HepG2 (cell line): Measurements from ENCODE around the gene SPRR2G. TPM values are rescaled to one million over a fixed set of nuclear protein-coding genes. Genes with fewer than 3 reads are reported as not detected.

Experiments
- ATAC-seq: fragments of 200-7000 bp; cut with Tn5 transposase; 3 replicates; pipeline ENCODE4 v1.9.1; 2020; ENCODE audit warnings: mild to moderate bottlenecking, moderate library complexity
- BruUV-seq: library from RNA; stranded (reverse); fragments of 400-500 nt; replicated peaks from 2 replicates; lab custom pipeline; 2021; lab: Mats Ljungman, UMichigan
- CTCF ChIA-PET: fragments of 300-600 bp; formaldehyde crosslinking; extraction: SDS; loops from one replicate; lab custom pipeline; 2021; ENCODE audit warnings: low total read pairs, inconsistent platforms, low intra/inter-chr PET ratio; lab: Yijun Ruan, JAX
- POLR2A ChIA-PET: fragments of 350-600 bp; sonication (Branson Sonifier 250); formaldehyde crosslinking; loops from one replicate; lab custom pipeline; 2020; ENCODE audit warnings: antibody characterized with exemption, inconsistent platforms; lab: Yijun Ruan, JAX
- DNase-seq: peaks from one replicate; pipeline ENCODE4 v3.0.0-alpha.2; 2015; ENCODE audit warnings: low spot score
- FAIRE-seq: peaks from 3 replicates; lab custom pipeline; 2011; peaks lifted over from hg19 to GRCh38; lab: Jason Lieb, UNC
- H2AFZ ChIP-seq: one replicate; pipeline ENCODE4 v1.6.1; 2011; ENCODE audit warnings: low read length, inconsistent platforms
- H3K27ac ChIP-seq: fragments of 300-600 bp; 3 replicates; pipeline ENCODE4 v1.8.0; 2011; ENCODE audit warnings: mixed run types, mild to moderate bottlenecking, mixed read lengths, low read length, inconsistent platforms; ENCODE audit not compliant: insufficient read depth; ENCODE audit errors: extremely low read length
- H3K27me3 ChIP-seq, 2 experiments: fragments of 200-600 bp in 1 of 2; 2 replicates in 1 of 2; 3 replicates in 1 of 2; pipeline versions ENCODE4 v1.6.0 to v1.8.0; 2011; ENCODE audit warnings: low read length in 2 of 2, mild to moderate bottlenecking in 2 of 2, moderate library complexity in 2 of 2, inconsistent platforms in 1 of 2; ENCODE audit not compliant: insufficient read depth in 2 of 2, control insufficient read depth in 1 of 2
- H3K36me3 ChIP-seq, 2 experiments: fragments of 200-600 bp in 1 of 2; replicated peaks in 1 of 2; 2 replicates in 1 of 2; 3 replicates in 1 of 2; pipeline versions ENCODE4 v1.5.1 to v1.8.0; 2011; ENCODE audit warnings: low read length in 2 of 2, inconsistent platforms in 1 of 2; ENCODE audit not compliant: insufficient read depth in 2 of 2, control insufficient read depth in 1 of 2
- H3K4me1 ChIP-seq: 2 replicates; pipeline ENCODE4 v1.5.1; 2012; ENCODE audit warnings: low read length, inconsistent platforms; ENCODE audit not compliant: insufficient read depth
- H3K4me2 ChIP-seq: 2 replicates; pipeline ENCODE4 v1.6.0; 2011; ENCODE audit warnings: low read depth, low read length, inconsistent platforms
- H3K4me3 ChIP-seq, 3 experiments: fragments of 200-600 bp in 1 of 3; sonication (generic), shearing (Covaris generic) in 1 of 3; replicated peaks in 1 of 3; 2 replicates each; pipeline ENCODE4 v1.5.1; 2011 to 2016; ENCODE audit warnings: low read length in 3 of 3, inconsistent platforms in 2 of 3, low read depth in 2 of 3, mild to moderate bottlenecking in 2 of 3, control low read depth in 1 of 3, mixed read lengths in 1 of 3; ENCODE audit not compliant: insufficient read depth in 1 of 3
- H3K79me2 ChIP-seq: one replicate; pipeline ENCODE4 v1.6.1; 2011; ENCODE audit warnings: low read length, inconsistent platforms; ENCODE audit not compliant: insufficient read depth
- H3K9ac ChIP-seq: 2 replicates; pipeline ENCODE4 v1.6.0; 2011; ENCODE audit warnings: mild to moderate bottlenecking, low read depth, low read length, inconsistent platforms; ENCODE audit not compliant: insufficient read depth
- H3K9me3 ChIP-seq: 2 replicates; pipeline ENCODE4 v1.5.1; 2012; ENCODE audit warnings: mild to moderate bottlenecking, low read length
- H4K20me1 ChIP-seq: 2 replicates; pipeline ENCODE4 v1.6.0; 2011; ENCODE audit warnings: inconsistent platforms, mild to moderate bottlenecking, low read length, moderate library complexity; ENCODE audit not compliant: insufficient read depth
- ARHGAP35 ChIP-seq: sonication (generic); formaldehyde crosslinking; IDR thresholded peaks from 2 replicates; pipeline ENCODE4 v1.9.0; 2022; ENCODE audit warnings: mild to moderate bottlenecking, inconsistent platforms, moderate library complexity, missing genetic modification reagents, borderline replicate concordance
- ESRRA ChIP-seq: sonication (generic); formaldehyde crosslinking; IDR thresholded peaks from 2 replicates; pipeline ENCODE4 v1.5.1; 2020; ENCODE audit warnings: mild to moderate bottlenecking, low read depth, missing genetic modification reagents
- HNF1A ChIP-seq, 2 experiments: sonication (generic) in 1 of 2; formaldehyde crosslinking in 1 of 2; IDR thresholded peaks; 2 replicates each; pipeline versions ENCODE4 v1.4.0 to v1.6.1; 2016 to 2020; ENCODE audit warnings: borderline replicate concordance in 1 of 2, low read depth in 1 of 2, mild to moderate bottlenecking in 1 of 2, missing genetic modification reagents in 1 of 2
- NFYC ChIP-seq: IDR thresholded peaks from 2 replicates; pipeline ENCODE4 v1.6.1; 2016; ENCODE audit warnings: missing genetic modification reagents, missing compliant biosample characterization
- NR2F1 ChIP-seq, 2 experiments: fragments of 450-650 bp in 1 of 2; formaldehyde crosslinking in 1 of 2; IDR thresholded peaks; 2 replicates each; pipeline versions ENCODE4 v1.5.0 to v1.6.1; 2016 to 2020; ENCODE audit warnings: mild to moderate bottlenecking in 1 of 2, missing compliant biosample characterization in 1 of 2, missing genetic modification reagents in 1 of 2, moderate library complexity in 1 of 2
- NR2F2 ChIP-seq: IDR thresholded peaks from 2 replicates; pipeline ENCODE4 v1.6.1; 2012; ENCODE audit warnings: low read depth, inconsistent platforms, borderline replicate concordance
- NR3C1 ChIP-seq: sonication (generic); formaldehyde crosslinking; IDR thresholded peaks from 2 replicates; pipeline ENCODE4 v1.4.0; 2020; ENCODE audit warnings: missing genetic modification reagents
- PRDM10 ChIP-seq: sonication (generic); formaldehyde crosslinking; IDR thresholded peaks from 2 replicates; pipeline ENCODE4 v1.4.0; 2020; ENCODE audit warnings: low read depth, missing genetic modification reagents
- TCF12 ChIP-seq, 2 experiments: fragments of 450-650 bp in 1 of 2; sonication (generic) in 1 of 2; formaldehyde crosslinking in 1 of 2; IDR thresholded peaks; 2 replicates each; pipeline versions ENCODE4 v1.6.1 to v1.8.0; 2017 to 2022; ENCODE audit warnings: antibody characterized with exemption in 1 of 2, mild to moderate bottlenecking in 1 of 2, missing genetic modification reagents in 1 of 2, moderate library complexity in 1 of 2
- THAP7 ChIP-seq: sonication (generic); formaldehyde crosslinking; IDR thresholded peaks from 2 replicates; pipeline ENCODE4 v1.8.1; 2023; ENCODE audit warnings: mild to moderate bottlenecking, missing genetic modification reagents
- WGBS: methylation state at CpG from one replicate; pipeline ENCODE4 v1.1.6; 2017; ENCODE audit warnings: low lambda C conversion rate; 5-methylcytosine and 5-hydroxymethylcytosine counted together
- in situ Hi-C: cut with HindIII; loops from 2 replicates; pipeline ENCODE4 v1.10.0; 2017; ENCODE audit warnings: low pct_unique_long_range_greater_than_20kb; ENCODE audit not compliant: extremely low pct_ligation_motif_present
- intact Hi-C: fragments of 100-400 bp; cut with micrococcal nuclease; formaldehyde crosslinking; loops from one replicate; pipeline ENCODE4 v1.10.0; 2022; ENCODE audit not compliant: unreplicated experiment
- polyA plus RNA-seq, 8 experiments: library from polyadenylated mRNA; depleted of rRNA in 3 of 8; stranded (reverse) in 7 of 8; unstranded in 1 of 8; fragments of >200 nt; fragmentation: Illumina TruSeq in 4 of 8; extraction: Trizol in 4 of 8; gene quantifications; 2 replicates each; pipeline versions ENCODE4 v1.2.1 to v1.2.3, GENCODE V29; 2011 to 2016; ENCODE audit warnings: low read depth in 4 of 8, missing spikeins in 1 of 8, mixed read lengths in 1 of 8; ENCODE audit not compliant: insufficient read depth in 1 of 8
- total RNA-seq, 5 experiments: library from RNA; depleted of rRNA; stranded (reverse); fragments of >200 nt; fragmentation: Illumina TruSeq; extraction: Trizol; gene quantifications; 2 replicates each; pipeline ENCODE4 v1.2.3, GENCODE V29; 2016; ENCODE audit warnings: low read depth in 1 of 5

The SPRR2G gene
- total and polyA plus RNA-seq, 2 of the 13 experiments (the other 11 are each of a cell fraction or from before 2014, with no cell fraction given) = not detected

- no peak for DNase-seq
- intact Hi-C loops = no loop called here
- no TSS peak for BruUV-seq
- no peaks in the 10 kb centered on the region for H4K20me1 ChIP-seq
- in situ Hi-C loops = no loop called here
- no peaks in the 10 kb centered on the region for H3K27me3 ChIP-seq
- no peak for TF ChIP-seq HNF1A (IDR thresholded peaks at IDR 0.05; ENCODE audit: low read depth)
- TF ChIP-seq HNF1A (CRISPR knock-in tag; IDR thresholded peaks at IDR 0.05; ENCODE audit: borderline replicate concordance) = no peak
- TF ChIP-seq PRDM10 (CRISPR knock-in tag) = no peak
- TF ChIP-seq ARHGAP35 (CRISPR knock-in tag) = no peak
- TF ChIP-seq NR2F2 = no peak
- no peak for TF ChIP-seq THAP7 (CRISPR knock-in tag)
- TF ChIP-seq NR3C1 (CRISPR knock-in tag) = no peak
- TF ChIP-seq ESRRA (CRISPR knock-in tag) = no peak
- no peak for TF ChIP-seq NR2F1 (CRISPR knock-in tag; IDR thresholded peaks at IDR 0.05)
- no peak for TF ChIP-seq NFYC (CRISPR knock-in tag)
- TF ChIP-seq TCF12 (IDR thresholded peaks at IDR 0.05) = no peak
- TF ChIP-seq TCF12 (CRISPR knock-in tag; IDR thresholded peaks at IDR 0.05) = no peak
- TF ChIP-seq, all 625 proteins: peak for 0
- 28% methylated on average over 3 of the region's 3 CpGs for WGBS
- H3K4me3 ChIP-seq = no peak overlapping the region
- ChIA-PET POLR2A (no interaction called here), CTCF (no interaction called here)
- no peak for ATAC-seq
- H2AFZ ChIP-seq = no peak overlapping the region
- H3K27ac ChIP-seq = no peak overlapping the region
- H3K4me1 ChIP-seq = no peaks in the 10 kb centered on the region
- no peak for FAIRE-seq
- no peak overlapping the region for H3K9ac ChIP-seq
- no peak overlapping the region for H3K4me2 ChIP-seq
- no peaks in the 10 kb centered on the region for H3K79me2 ChIP-seq
- no peaks in the 10 kb centered on the region for H3K9me3 ChIP-seq
- no peaks in the 10 kb centered on the region for H3K36me3 ChIP-seq
Observed at GRCh38 chr1:153122831-153123421, 27.8 kb downstream of the SPRR2G start.
